PFSK-1 (cell line): ENCODE measurements around the gene ARSG.

Source experiments
- FOXP2 ChIP-seq: optimal IDR thresholded peaks from 2 replicates; pipeline ENCODE3; 2011; ENCODE audit warnings: borderline replicate concordance, control low read depth, inconsistent platforms; ENCODE audit not compliant: insufficient read depth; ENCODE audit errors: extremely low read length, extremely low read depth
- POLR2AphosphoS5 ChIP-seq: IDR thresholded peaks from 2 replicates; pipeline ENCODE4 v1.6.1; 2012; ENCODE audit warnings: low read depth, mild to moderate bottlenecking, control low read depth, low read length, moderate library complexity
- SIN3A ChIP-seq: IDR thresholded peaks from 2 replicates; pipeline ENCODE4 v1.6.1; 2012; ENCODE audit warnings: mild to moderate bottlenecking, low read length, moderate library complexity, borderline replicate concordance; ENCODE audit not compliant: insufficient read depth
- TAF1 ChIP-seq: IDR thresholded peaks from 2 replicates; pipeline ENCODE4 v1.6.1; 2012; ENCODE audit warnings: low read length, control low read depth, borderline replicate concordance; ENCODE audit not compliant: insufficient read depth
- TF ChIP-seq, protein P1 (sequence below), 2 experiments: IDR thresholded peaks; 2 replicates each; pipeline versions ENCODE4 v1.6.1 to v1.8.0; 2011 to 2012; ENCODE audit warnings: low read depth in 2 of 2, low read length in 2 of 2, control low read depth in 1 of 2, inconsistent platforms in 1 of 2, mild to moderate bottlenecking in 1 of 2, moderate library complexity in 1 of 2; ENCODE audit not compliant: insufficient read depth in 1 of 2

The ARSG gene

GRCh38 chr17:68343976-68344375 is 52.7 kb downstream of the ARSG start:
- no peak for TF ChIP-seq POLR2AphosphoS5
- TF ChIP-seq SIN3A, result no peak
- TF ChIP-seq TAF1, result no peak
- TF ChIP-seq FOXP2, result no peak
- TF ChIP-seq, protein P1, sequence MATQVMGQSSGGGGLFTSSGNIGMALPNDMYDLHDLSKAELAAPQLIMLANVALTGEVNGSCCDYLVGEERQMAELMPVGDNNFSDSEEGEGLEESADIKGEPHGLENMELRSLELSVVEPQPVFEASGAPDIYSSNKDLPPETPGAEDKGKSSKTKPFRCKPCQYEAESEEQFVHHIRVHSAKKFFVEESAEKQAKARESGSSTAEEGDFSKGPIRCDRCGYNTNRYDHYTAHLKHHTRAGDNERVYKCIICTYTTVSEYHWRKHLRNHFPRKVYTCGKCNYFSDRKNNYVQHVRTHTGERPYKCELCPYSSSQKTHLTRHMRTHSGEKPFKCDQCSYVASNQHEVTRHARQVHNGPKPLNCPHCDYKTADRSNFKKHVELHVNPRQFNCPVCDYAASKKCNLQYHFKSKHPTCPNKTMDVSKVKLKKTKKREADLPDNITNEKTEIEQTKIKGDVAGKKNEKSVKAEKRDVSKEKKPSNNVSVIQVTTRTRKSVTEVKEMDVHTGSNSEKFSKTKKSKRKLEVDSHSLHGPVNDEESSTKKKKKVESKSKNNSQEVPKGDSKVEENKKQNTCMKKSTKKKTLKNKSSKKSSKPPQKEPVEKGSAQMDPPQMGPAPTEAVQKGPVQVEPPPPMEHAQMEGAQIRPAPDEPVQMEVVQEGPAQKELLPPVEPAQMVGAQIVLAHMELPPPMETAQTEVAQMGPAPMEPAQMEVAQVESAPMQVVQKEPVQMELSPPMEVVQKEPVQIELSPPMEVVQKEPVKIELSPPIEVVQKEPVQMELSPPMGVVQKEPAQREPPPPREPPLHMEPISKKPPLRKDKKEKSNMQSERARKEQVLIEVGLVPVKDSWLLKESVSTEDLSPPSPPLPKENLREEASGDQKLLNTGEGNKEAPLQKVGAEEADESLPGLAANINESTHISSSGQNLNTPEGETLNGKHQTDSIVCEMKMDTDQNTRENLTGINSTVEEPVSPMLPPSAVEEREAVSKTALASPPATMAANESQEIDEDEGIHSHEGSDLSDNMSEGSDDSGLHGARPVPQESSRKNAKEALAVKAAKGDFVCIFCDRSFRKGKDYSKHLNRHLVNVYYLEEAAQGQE (IDR thresholded peaks at IDR 0.05; ENCODE audit: insufficient read depth in 1 of 2, low read depth in 2 of 2, low read length in 2 of 2), result no peak

GRCh38 chr17:68344701-68345136 is 53.4 kb downstream of the ARSG start:
- TF ChIP-seq SIN3A (no peak), POLR2AphosphoS5 (no peak), TAF1 (no peak), FOXP2 (no peak)
- TF ChIP-seq, protein P1 (IDR thresholded peaks at IDR 0.05; ENCODE audit: insufficient read depth in 1 of 2, low read depth in 2 of 2, low read length in 2 of 2), result no peak

- TF ChIP-seq TAF1 (no peak), SIN3A (no peak), FOXP2 (no peak), POLR2AphosphoS5 (no peak)
- TF ChIP-seq, protein P1 (IDR thresholded peaks at IDR 0.05; ENCODE audit: insufficient read depth in 1 of 2, low read depth in 2 of 2, low read length in 2 of 2), result no peak
These were observed 55.2 kb downstream of the ARSG start for GRCh38 chr17:68346448-68346847.

- TF ChIP-seq, protein P1 (IDR thresholded peaks at IDR 0.05; ENCODE audit: insufficient read depth in 1 of 2, low read depth in 2 of 2, low read length in 2 of 2), result no peak
- no peak for TF ChIP-seq FOXP2
- TF ChIP-seq POLR2AphosphoS5, result no peak
These were observed 56.1 kb downstream of the ARSG start for GRCh38 chr17:68347380-68347779.

GRCh38 chr17:68349157-68349556 is 57.9 kb downstream of the ARSG start:
- TF ChIP-seq POLR2AphosphoS5 (no peak), TAF1 (no peak), FOXP2 (no peak)
- TF ChIP-seq, protein P1 (IDR thresholded peaks at IDR 0.05; ENCODE audit: insufficient read depth in 1 of 2, low read depth in 2 of 2, low read length in 2 of 2), result no peak
